WTC11 (cell line): ENCODE measurements around the gene SLC25A45. TPM values are rescaled to one million over a fixed set of nuclear protein-coding genes. Genes with fewer than 3 reads are reported as not detected.

ENCODE experiments used
- ATAC-seq: fragments of 200-7000 bp; cut with Tn5 transposase; 2 replicates; pipeline ENCODE4 v1.10.0; 2021; ENCODE audit warnings: mild to moderate bottlenecking, moderate library complexity
- CTCF ChIA-PET: fragments of 300-600 bp; sonication (Branson Sonifier 250); formaldehyde crosslinking; loops from one replicate; lab custom pipeline; 2021; ENCODE audit warnings: antibody characterized with exemption; lab: Charles Lee
- POLR2A ChIA-PET: fragments of 350-600 bp; sonication (Branson Sonifier 250); formaldehyde crosslinking; loops from one replicate; lab custom pipeline; 2021; ENCODE audit warnings: antibody characterized with exemption; lab: Charles Lee
- DNase-seq: peaks from one replicate; pipeline ENCODE4 v3.0.0; 2021; ENCODE audit warnings: low spot score
- H3K27ac Mint-ChIP-seq: 2 replicates; pipeline ENCODE4 v1.8.0; 2021; ENCODE audit warnings: mixed read lengths
- H3K27me3 Mint-ChIP-seq: 2 replicates; pipeline ENCODE4 v1.8.0; 2021; ENCODE audit warnings: low read depth, mild to moderate bottlenecking, moderate library complexity, mixed read lengths
- H3K36me3 Mint-ChIP-seq: 2 replicates; pipeline ENCODE4 v1.8.0; 2021; ENCODE audit warnings: mixed read lengths
- H3K4me1 Mint-ChIP-seq: 2 replicates; pipeline ENCODE4 v1.8.0; 2022; ENCODE audit warnings: mixed read lengths
- H3K4me3 Mint-ChIP-seq: 2 replicates; pipeline ENCODE4 v1.8.0; 2021; ENCODE audit warnings: mild to moderate bottlenecking, moderate library complexity, mixed read lengths
- H3K9me3 Mint-ChIP-seq: 2 replicates; pipeline ENCODE4 v1.8.0; 2021; ENCODE audit warnings: mixed read lengths
- EMX1 ChIP-seq: fragments of 250-450 bp; sonication (Bioruptor Pico); IDR thresholded peaks from 2 replicates; pipeline ENCODE4 v1.8.0; 2021; ENCODE audit warnings: mild to moderate bottlenecking
- ETV6 ChIP-seq: sonication (generic); formaldehyde crosslinking; IDR thresholded peaks from 2 replicates; pipeline ENCODE4 v1.8.1; 2022; ENCODE audit warnings: mild to moderate bottlenecking, missing genetic modification reagents
- GABPB1 ChIP-seq: sonication (generic); formaldehyde crosslinking; IDR thresholded peaks from 2 replicates; pipeline ENCODE4 v1.8.1; 2023; ENCODE audit warnings: mild to moderate bottlenecking, missing genetic modification reagents
- HMGA2 ChIP-seq: fragments of 250-450 bp; sonication (Bioruptor Pico); IDR thresholded peaks from 2 replicates; pipeline ENCODE4 v1.4.0; 2021; ENCODE audit warnings: mild to moderate bottlenecking, moderate library complexity
- JUN ChIP-seq: sonication (generic); formaldehyde crosslinking; IDR thresholded peaks from 2 replicates; pipeline ENCODE4 v1.8.0; 2023; ENCODE audit warnings: mild to moderate bottlenecking, missing genetic modification reagents
- NFATC4 ChIP-seq: fragments of 250-450 bp; sonication (Bioruptor Pico); IDR thresholded peaks from 2 replicates; pipeline ENCODE4 v1.9.0; 2021; ENCODE audit warnings: mild to moderate bottlenecking
- OVOL2 ChIP-seq: fragments of 250-450 bp; sonication (Bioruptor Pico); IDR thresholded peaks from 2 replicates; pipeline ENCODE4 v1.9.0; 2021; ENCODE audit warnings: mild to moderate bottlenecking, borderline replicate concordance
- PRRX2 ChIP-seq: fragments of 250-450 bp; sonication (Bioruptor Pico); IDR thresholded peaks from 2 replicates; pipeline ENCODE4 v1.8.0; 2021; ENCODE audit warnings: mild to moderate bottlenecking
- RORB ChIP-seq: fragments of 250-450 bp; sonication (Bioruptor Pico); IDR thresholded peaks from 2 replicates; pipeline ENCODE4 v1.9.0; 2021; ENCODE audit warnings: mild to moderate bottlenecking
- SMAD4 ChIP-seq: sonication (generic); formaldehyde crosslinking; IDR thresholded peaks from 2 replicates; pipeline ENCODE4 v1.8.0; 2022; ENCODE audit warnings: mild to moderate bottlenecking, missing genetic modification reagents
- SOX15 ChIP-seq: fragments of 250-450 bp; sonication (Bioruptor Pico); IDR thresholded peaks from 2 replicates; pipeline ENCODE4 v1.9.0; 2021; ENCODE audit warnings: mild to moderate bottlenecking
- SP1 ChIP-seq: sonication (generic); formaldehyde crosslinking; conservative IDR thresholded peaks from 2 replicates; pipeline ENCODE4 v1.8.1; 2022; ENCODE audit warnings: missing genetic modification reagents
- ZNF232 ChIP-seq: sonication (generic); formaldehyde crosslinking; IDR thresholded peaks from 2 replicates; pipeline ENCODE4 v1.8.0; 2022; ENCODE audit warnings: mild to moderate bottlenecking, missing genetic modification reagents
- ZNF416 ChIP-seq: fragments of 250-450 bp; sonication (Bioruptor Pico); IDR thresholded peaks from 2 replicates; pipeline ENCODE4 v1.9.0; 2021; ENCODE audit warnings: mild to moderate bottlenecking, inconsistent platforms
- ZNF671 ChIP-seq: fragments of 250-450 bp; sonication (Bioruptor Pico); IDR thresholded peaks from 2 replicates; pipeline ENCODE4 v1.8.0; 2021; ENCODE audit warnings: mild to moderate bottlenecking
- total RNA-seq: library from RNA; stranded (reverse); gene quantifications from 3 replicates; pipeline ENCODE4 v1.2.3, GENCODE V29; 2021
- TF ChIP-seq, protein P1 (sequence below): sonication (generic); formaldehyde crosslinking; IDR thresholded peaks from 2 replicates; pipeline ENCODE4 v1.8.1; 2022; ENCODE audit warnings: mild to moderate bottlenecking, missing genetic modification reagents, moderate library complexity, borderline replicate concordance
- TF ChIP-seq, protein P2 (sequence below): sonication (generic); formaldehyde crosslinking; IDR thresholded peaks from 2 replicates; pipeline ENCODE4 v1.8.1; 2023; ENCODE audit warnings: mild to moderate bottlenecking, missing genetic modification reagents
- TF ChIP-seq, protein P3 (sequence below): fragments of 250-450 bp; sonication (Bioruptor Pico); conservative IDR thresholded peaks from 2 replicates; pipeline ENCODE4 v1.9.0; 2021; ENCODE audit warnings: mild to moderate bottlenecking
- TF ChIP-seq, protein P4 (sequence below): fragments of 250-450 bp; sonication (Bioruptor Pico); IDR thresholded peaks from 2 replicates; pipeline ENCODE4 v1.9.0; 2021; ENCODE audit warnings: mild to moderate bottlenecking, borderline replicate concordance
- TF ChIP-seq, protein P5 (sequence below): sonication (generic); formaldehyde crosslinking; IDR thresholded peaks from 2 replicates; pipeline ENCODE4 v1.8.1; 2023; ENCODE audit warnings: mild to moderate bottlenecking, missing genetic modification reagents, moderate library complexity

SLC25A45 gene
- total RNA-seq, 1 experiment from 2014 or later = 1.7 TPM

DNA sequence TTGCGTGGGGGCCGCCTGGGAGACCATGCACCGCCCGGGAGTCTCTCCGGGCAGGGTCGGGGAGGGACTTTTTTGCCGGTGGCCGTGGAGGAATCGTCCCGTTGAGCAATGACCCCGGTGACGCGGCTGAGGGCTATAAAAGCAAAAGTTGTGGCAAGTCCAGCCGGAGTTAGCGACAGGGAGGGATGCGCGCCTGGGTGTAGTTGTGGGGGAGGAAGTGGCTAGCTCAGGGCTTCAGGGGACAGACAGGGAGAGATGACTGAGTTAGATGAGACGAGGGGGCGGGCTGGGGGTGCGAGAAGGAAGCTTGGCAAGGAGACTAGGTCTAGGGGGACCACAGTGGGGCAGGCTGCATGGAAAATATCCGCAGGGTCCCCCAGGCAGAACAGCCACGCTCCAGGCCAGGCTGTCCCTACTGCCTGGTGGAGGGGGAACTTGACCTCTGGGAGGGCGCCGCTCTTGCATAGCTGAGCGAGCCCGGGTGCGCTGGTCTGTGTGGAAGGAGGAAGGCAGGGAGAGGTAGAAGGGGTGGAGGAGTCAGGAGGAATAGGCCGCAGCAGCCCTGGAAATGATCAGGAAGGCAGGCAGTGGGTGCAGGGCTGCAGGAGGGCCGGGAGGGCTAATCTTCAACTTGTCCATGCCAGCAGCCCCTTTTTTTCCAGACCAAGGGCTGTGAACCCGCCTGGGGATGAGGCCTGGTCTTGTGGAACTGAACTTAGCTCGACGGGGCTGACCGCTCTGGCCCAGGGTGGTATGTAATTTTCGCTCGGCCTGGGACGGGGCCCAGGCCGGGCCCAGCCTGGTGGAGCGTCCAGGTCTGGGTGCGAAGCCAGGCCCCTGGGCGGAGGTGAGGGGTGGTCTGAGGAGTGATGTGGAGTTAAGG is 40.4 kb upstream of the SLC25A45 start, which contains the start of gene NEAT1:
NEAT1 (plus strand) TSS at position 166 of the 883 bp plus-strand sequence.
- CTCF ChIA-PET = interaction anchor here (0.5 to 12.8 kb wide), 8 partner anchors 46 to 118 kb away, joined by 3 to 224 read pairs (median 4); no protein-coding TSS in a partner anchor
- Mint-ChIP-seq H3K27me3 (no peaks in the 10 kb centered on the region), H3K36me3 (no peaks in the 10 kb centered on the region)

More for the DNA sequence above, 40.4 kb upstream of the SLC25A45 start, which contains the start of gene NEAT1:
- H3K27ac Mint-ChIP-seq = peak within 1 kb of the TSS; percentile 95
- peak within 1 kb of the TSS; percentile 69 for H3K4me3 Mint-ChIP-seq
- H3K4me1 Mint-ChIP-seq = peaks cover 91% of the 10 kb centered on the region
- peak; percentile 78; the same call in 1 of the 2 replicates for TF ChIP-seq OVOL2 (CRISPR knock-in tag)
- peak; percentile 73 for TF ChIP-seq HMGA2 (CRISPR knock-in tag)
- TF ChIP-seq ETV6 = 0 out of 2 replicates have a peak, but pooled peaks have one; percentile 6
- TF ChIP-seq, protein P1, sequence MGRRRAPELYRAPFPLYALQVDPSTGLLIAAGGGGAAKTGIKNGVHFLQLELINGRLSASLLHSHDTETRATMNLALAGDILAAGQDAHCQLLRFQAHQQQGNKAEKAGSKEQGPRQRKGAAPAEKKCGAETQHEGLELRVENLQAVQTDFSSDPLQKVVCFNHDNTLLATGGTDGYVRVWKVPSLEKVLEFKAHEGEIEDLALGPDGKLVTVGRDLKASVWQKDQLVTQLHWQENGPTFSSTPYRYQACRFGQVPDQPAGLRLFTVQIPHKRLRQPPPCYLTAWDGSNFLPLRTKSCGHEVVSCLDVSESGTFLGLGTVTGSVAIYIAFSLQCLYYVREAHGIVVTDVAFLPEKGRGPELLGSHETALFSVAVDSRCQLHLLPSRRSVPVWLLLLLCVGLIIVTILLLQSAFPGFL = peak; percentile 44; the same call in 1 of the 2 replicates
- TF ChIP-seq, protein P2, sequence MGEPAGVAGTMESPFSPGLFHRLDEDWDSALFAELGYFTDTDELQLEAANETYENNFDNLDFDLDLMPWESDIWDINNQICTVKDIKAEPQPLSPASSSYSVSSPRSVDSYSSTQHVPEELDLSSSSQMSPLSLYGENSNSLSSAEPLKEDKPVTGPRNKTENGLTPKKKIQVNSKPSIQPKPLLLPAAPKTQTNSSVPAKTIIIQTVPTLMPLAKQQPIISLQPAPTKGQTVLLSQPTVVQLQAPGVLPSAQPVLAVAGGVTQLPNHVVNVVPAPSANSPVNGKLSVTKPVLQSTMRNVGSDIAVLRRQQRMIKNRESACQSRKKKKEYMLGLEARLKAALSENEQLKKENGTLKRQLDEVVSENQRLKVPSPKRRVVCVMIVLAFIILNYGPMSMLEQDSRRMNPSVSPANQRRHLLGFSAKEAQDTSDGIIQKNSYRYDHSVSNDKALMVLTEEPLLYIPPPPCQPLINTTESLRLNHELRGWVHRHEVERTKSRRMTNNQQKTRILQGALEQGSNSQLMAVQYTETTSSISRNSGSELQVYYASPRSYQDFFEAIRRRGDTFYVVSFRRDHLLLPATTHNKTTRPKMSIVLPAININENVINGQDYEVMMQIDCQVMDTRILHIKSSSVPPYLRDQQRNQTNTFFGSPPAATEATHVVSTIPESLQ (CRISPR knock-in tag) = no peak
- peak; percentile 63; the same call in 1 of the 2 replicates for TF ChIP-seq RORB
- TF ChIP-seq EMX1 (CRISPR knock-in tag) = peak; percentile 80; the same call in 1 of the 2 replicates
- TF ChIP-seq ZNF671 = peak; percentile 84; the same call in 1 of the 2 replicates
- TF ChIP-seq SMAD4 (CRISPR knock-in tag) = 0 out of 2 replicates have a peak, but pooled peaks have one; percentile 15
- TF ChIP-seq, protein P3, sequence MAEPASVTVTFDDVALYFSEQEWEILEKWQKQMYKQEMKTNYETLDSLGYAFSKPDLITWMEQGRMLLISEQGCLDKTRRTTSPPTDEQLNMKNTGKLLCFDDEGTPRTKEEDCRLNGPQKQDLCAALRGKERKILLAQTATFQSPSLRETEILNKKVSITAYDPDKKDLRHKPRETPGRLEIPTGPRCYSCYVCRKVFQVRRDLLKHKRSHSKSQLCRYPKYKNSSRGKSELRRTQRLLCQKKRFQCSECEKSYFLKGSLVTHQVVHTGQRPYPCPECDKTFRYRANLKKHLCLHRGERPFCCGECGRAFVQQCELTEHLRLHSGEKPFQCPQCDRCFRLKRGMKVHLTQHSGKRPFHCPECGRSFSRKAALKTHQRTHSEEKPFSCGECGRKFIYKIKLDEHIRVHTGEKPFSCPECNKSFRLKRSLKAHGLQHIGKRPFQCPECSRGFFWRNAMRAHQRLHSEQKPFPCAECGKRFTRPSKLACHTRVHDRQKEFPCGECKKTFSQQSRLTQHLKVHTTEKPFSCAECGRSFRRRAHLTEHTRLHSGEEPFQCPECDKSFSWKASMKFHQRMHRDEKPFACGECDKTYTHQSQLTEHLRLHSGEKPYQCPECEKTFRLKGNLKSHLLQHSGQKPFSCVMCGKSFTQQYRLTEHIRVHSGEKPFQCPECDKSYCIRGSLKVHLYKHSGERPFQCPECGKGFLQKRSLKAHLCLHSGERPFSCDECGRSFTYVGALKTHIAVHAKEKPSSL = 0 out of 2 replicates have a peak, but pooled peaks have one; percentile 47
- TF ChIP-seq PRRX2 (CRISPR knock-in tag) = peak; percentile 70
- TF ChIP-seq, protein P4, sequence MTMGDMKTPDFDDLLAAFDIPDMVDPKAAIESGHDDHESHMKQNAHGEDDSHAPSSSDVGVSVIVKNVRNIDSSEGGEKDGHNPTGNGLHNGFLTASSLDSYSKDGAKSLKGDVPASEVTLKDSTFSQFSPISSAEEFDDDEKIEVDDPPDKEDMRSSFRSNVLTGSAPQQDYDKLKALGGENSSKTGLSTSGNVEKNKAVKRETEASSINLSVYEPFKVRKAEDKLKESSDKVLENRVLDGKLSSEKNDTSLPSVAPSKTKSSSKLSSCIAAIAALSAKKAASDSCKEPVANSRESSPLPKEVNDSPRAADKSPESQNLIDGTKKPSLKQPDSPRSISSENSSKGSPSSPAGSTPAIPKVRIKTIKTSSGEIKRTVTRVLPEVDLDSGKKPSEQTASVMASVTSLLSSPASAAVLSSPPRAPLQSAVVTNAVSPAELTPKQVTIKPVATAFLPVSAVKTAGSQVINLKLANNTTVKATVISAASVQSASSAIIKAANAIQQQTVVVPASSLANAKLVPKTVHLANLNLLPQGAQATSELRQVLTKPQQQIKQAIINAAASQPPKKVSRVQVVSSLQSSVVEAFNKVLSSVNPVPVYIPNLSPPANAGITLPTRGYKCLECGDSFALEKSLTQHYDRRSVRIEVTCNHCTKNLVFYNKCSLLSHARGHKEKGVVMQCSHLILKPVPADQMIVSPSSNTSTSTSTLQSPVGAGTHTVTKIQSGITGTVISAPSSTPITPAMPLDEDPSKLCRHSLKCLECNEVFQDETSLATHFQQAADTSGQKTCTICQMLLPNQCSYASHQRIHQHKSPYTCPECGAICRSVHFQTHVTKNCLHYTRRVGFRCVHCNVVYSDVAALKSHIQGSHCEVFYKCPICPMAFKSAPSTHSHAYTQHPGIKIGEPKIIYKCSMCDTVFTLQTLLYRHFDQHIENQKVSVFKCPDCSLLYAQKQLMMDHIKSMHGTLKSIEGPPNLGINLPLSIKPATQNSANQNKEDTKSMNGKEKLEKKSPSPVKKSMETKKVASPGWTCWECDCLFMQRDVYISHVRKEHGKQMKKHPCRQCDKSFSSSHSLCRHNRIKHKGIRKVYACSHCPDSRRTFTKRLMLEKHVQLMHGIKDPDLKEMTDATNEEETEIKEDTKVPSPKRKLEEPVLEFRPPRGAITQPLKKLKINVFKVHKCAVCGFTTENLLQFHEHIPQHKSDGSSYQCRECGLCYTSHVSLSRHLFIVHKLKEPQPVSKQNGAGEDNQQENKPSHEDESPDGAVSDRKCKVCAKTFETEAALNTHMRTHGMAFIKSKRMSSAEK (CRISPR knock-in tag) = peak; percentile 77; the same call in 1 of the 2 replicates
- peak; percentile 70 for TF ChIP-seq GABPB1
- peak; percentile 83 for TF ChIP-seq ZNF416 (CRISPR knock-in tag)
- TF ChIP-seq ZNF232 (CRISPR knock-in tag) = 0 out of 2 replicates have a peak, but pooled peaks have one; percentile 58
- TF ChIP-seq SOX15 (CRISPR knock-in tag) = peak; percentile 70
- TF ChIP-seq, protein P5, sequence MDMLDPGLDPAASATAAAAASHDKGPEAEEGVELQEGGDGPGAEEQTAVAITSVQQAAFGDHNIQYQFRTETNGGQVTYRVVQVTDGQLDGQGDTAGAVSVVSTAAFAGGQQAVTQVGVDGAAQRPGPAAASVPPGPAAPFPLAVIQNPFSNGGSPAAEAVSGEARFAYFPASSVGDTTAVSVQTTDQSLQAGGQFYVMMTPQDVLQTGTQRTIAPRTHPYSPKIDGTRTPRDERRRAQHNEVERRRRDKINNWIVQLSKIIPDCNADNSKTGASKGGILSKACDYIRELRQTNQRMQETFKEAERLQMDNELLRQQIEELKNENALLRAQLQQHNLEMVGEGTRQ (CRISPR knock-in tag) = no peak
- TF ChIP-seq NFATC4 (CRISPR knock-in tag) = no peak
- no peak for TF ChIP-seq JUN
- TF ChIP-seq SP1 (CRISPR knock-in tag) = no peak; the same call in 1 of the 2 replicates
- DNase-seq (peak; percentile 85), ATAC-seq (peak; percentile 6)
- POLR2A ChIA-PET = interaction anchor here (0.6 to 10.9 kb wide), 13 partner anchors 14 to 85 kb away, joined by 3 to 135 read pairs (median 6); partner anchors contain the start of genes FRMD8 and MALAT1
- no peaks in the 10 kb centered on the region for H3K9me3 Mint-ChIP-seq
